Stimulated activated CD4-positive, alpha-beta T cell treated with anti-CD3 and anti-CD28 coated beads, Interleukin-2, amount 100 ng/mL, for 24 hours (primary cell): Measurements from ENCODE around the gene SPEM1.

Experiments
- DNase-seq, 2 donors: peaks; one replicate each; pipeline ENCODE4 v3.0.0-alpha.2; 2020

The SPEM1 gene, protein sequence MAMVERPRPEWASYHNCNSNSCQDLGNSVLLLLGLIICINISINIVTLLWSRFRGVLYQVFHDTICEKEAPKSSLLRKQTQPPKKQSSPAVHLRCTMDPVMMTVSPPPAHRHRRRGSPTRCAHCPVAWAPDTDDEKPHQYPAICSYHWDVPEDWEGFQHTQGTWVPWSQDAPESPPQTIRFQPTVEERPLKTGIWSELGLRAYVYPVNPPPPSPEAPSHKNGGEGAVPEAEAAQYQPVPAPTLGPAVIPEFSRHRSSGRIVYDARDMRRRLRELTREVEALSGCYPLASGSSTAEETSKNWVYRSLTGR

DNA sequence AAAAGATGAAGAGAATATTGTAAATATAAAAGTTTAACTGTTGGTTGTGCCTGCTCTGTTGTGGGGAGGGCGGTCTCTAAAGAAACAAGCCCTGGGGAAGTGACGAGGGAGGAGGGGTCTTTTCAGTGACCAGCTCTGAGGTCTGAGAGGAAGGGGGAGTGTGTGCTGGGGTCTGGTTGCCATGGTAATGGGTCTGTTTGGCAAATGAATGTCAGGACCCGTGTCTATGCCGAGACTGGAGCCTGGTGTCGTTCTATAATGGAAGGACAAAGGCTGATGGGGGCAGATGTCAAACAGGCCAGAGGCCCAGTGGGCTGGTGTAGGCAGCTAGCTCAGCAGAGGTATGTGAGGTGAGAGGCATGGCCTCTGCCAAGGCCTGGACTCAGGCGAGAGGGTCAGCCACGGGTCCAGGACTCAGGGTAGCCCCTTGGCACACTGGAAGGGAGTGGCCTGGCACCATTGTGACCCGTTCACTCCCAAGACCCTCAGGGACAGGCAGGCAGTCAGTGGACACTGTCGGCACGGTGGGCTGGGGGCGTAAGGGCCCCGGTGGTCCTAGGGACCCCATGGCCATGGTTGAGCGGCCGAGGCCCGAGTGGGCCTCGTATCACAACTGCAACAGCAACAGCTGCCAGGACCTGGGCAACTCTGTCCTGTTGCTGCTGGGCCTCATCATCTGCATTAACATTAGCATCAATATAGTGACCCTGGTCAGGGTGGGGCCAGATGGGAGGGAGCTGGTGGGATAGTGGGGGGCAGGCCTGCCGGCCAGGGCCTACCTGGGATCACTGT lies at the start of gene SPEM1:
SPEM1 (plus strand) TSS at position 506 of the 792 bp plus-strand sequence; CDS start at position 567, 61 bp downstream.
- no peak for DNase-seq

DNA sequence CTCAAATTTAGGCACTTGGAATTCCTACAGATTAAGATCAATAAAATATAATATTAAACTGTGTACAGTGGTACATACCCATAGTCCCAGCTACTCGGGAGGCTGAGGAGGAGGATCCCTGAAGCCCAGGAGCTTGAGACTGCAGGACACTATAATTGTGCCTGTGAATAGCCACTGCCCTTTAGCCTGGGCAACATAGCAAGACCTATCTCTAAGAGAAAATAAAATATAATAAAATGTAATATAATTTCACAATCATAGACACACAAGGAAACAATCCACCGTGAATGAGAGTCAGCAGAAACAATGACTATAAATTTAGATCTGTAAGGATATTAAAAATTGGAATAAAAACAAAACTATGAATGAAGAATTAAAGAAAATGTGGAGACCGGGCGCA lies 49.3 kb upstream of the SPEM1 start:
- no peak for DNase-seq

DNA sequence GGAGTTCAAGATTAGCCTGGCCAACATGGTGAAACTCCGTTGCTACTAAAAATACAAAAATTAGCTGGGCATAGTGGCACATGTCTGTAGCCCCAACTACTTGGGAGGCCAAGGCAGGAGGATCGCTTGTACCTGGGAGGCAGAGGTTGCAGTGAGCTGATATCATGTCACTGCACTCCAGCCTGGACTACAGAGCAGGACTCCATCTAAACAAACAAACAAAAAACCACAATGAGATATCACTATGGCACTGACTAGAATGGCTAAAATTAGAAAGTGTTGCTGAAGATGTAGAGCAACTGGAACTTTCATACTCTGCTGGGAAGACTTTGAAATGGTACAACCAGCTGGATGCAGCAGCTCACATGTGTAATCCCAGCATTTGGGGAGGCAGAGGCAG lies 45.8 kb upstream of the SPEM1 start:
- DNase-seq = no peak

DNA sequence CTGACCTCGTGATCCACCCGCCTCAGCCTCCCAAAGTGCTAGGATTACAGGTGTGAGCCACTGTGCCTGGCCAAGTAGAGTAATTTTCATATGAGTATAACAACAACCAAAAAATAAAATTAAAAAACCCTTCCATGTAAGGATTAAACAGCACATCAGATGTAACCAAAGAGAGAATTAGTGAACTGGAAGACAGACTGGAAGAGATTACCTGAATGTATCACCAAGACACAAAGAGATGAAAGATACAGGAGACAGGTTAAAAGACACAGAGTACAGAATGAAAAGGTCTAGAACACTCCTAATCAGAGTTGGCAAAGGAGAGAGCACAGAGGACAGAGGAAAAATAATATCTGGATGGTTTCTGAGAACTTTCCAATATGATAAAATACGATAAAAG lies 41.0 kb upstream of the SPEM1 start:
- DNase-seq = no peak

DNA sequence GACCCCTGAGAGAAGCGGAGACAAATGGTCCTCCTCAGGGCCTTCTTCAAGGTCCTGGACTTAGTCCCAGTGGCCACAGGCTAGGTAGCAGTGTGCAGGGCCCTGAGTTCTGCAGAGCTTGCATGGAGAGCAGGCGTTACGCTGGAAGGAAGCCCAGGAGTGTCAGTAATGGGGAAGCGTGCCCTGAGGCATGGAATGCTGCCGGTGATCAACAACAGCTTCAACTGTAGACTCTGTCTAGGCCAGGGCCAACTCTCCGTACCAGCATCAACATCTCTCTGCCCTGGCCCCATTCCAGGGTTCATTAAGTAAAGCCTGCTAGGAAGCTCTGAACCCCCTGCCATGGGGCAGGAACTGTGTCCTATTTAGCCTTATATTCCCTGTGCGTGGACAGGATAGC lies 39.8 kb upstream of the SPEM1 start:
- no peak for DNase-seq

DNA sequence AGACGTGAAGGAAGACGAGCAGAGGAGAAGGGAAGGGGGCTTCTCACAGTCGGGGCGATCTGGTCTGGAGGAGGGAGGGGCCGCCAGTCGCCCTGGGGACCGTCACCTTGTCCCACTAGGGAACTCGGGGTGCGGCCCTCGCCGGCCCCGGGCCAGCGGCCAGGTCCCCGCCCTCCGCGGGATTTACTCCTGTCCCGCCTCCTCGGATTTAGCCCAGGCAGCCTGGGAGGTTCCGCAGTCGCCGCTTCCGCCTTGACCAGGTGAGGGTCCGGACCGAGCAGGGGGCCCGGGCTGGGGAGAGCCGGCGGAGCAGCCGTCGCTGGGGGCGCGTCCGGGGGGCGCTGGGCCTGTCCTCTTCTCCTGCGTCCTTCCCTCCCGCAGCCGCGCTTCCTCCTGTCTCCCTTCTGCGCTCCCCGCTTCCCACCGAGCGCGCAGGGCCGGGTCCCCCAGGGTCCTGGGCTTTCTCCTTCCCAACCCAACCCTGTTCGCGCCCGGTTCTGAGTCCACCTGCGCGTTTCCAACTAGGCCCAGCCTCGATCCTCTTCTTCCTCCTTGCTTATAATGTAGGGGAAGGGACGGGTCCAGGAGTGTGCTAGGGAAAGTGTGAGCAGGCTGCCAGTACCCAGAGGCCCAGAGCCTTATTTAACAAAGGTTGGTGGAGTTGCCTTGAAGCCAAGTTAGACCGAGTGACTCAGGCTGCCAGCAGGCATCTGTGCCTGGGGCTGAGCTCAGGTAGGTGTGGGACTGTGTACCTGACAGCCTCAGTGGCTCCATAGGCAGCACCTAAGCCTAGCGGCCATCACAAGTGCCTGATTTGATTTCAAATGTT lies 39.1 kb upstream of the SPEM1 start, which contains the start of gene TNK1:
TNK1 (plus strand) TSS at position 235 of the 829 bp plus-strand sequence. CDS start 1,838 bp downstream, outside the sequence.
- no peak for DNase-seq

DNA sequence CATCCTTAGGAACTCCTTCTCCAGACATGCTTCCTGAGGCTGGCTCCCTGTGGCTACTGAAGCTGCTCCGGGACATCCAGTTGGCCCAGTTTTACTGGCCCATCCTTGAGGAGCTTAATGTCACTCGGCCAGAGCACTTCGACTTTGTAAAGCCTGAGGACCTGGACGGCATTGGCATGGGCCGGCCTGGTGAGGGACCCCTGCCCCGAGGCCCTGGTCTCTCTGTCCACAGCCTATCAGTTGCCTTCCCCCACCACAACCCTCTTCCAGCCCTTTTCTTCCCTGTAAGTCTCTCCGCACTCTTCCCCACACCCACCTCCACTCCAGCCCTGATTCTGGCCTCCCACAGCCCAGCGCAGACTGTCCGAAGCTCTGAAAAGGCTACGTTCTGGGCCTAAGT lies 37.2 kb upstream of the SPEM1 start:
- no peak for DNase-seq

DNA sequence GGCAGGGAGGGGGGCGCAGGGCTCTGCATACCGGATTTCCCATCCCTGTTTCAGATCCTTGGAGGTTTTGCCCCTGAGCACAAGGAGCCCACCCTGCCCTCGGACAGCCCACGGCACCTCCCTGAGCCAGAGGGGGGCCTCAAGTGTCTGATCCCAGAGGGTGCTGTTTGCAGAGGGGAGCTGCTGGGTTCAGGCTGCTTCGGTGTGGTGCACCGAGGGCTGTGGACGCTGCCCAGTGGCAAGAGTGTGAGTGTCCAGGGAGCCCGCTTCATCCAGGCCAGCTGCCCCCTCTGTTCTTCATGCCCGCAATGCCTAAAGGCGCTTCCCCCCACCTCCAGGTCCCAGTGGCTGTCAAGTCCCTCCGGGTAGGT lies 36.8 kb upstream of the SPEM1 start:
- DNase-seq = no peak

DNA sequence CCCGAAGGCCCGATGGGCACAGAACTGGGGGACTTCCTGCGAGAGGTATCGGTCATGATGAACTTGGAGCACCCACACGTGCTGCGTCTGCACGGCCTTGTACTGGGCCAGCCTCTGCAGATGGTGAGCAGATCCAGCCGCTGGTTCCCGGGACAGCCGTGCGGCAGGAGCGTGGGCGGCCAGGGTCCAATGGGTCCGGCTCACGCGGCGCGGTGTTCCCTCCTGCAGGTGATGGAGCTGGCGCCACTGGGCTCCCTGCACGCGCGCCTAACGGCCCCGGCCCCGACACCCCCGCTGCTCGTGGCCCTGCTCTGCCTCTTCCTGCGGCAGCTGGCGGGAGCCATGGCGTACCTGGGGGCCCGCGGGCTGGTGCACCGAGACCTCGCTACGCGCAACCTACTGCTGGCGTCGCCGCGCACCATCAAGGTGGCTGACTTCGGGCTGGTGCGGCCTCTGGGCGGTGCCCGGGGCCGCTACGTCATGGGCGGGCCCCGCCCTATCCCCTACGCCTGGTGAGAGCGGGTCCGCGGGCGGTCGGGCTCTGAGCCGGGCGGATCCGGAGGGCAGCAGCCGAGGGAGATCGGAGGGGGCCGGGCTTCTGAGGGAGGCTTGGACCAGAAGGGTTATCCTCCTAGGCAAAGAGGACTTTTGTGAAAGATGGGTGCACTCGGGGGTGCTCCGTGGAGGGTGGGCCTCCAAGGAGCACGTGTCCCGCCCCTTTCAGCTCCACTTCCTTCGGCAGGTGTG lies 36.2 kb upstream of the SPEM1 start:
- DNase-seq = peak; percentile 77 to 83

DNA sequence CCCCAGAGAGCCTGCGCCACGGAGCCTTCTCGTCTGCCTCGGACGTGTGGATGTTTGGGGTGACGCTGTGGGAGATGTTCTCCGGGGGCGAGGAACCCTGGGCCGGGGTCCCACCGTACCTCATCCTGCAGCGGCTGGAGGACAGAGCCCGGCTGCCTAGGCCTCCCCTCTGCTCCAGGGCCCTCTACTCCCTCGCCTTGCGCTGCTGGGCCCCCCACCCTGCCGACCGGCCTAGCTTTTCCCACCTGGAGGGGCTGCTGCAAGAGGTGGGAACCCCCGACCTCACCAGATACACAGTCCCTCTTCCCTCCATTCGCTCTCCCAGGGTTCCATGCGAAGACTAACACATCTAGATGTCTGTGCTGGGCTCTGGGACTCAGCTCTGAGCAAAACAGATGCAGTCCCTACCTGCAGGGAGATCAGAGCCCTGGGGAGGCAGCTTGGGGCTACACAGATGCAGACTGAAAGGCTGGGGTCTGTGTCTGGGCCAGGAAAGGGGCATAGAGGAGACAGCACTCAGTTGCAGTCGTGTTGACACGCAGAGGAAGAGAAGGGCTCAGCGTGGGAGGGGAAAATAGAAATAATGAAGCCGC lies 35.5 kb upstream of the SPEM1 start:
- DNase-seq = no peak

DNA sequence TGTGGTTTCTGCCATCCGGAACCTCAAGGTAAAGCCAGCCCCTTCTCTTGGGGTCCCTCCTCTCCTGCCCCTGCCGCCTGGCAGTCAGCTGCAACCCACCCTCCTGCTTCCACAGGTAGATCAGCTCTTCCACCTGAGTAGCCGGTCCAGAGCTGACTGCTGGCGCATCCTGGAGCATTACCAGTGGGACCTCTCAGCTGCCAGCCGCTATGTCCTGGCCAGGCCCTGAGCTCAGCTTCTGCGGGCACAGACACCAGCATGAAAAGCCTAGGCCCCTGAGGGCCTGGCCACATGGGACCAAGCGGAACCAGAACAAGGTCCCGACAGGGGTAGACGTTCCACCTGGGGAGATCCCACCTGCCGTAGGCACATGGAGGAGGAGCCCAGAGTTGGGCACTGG lies 31.3 kb upstream of the SPEM1 start:
- DNase-seq = no peak

DNA sequence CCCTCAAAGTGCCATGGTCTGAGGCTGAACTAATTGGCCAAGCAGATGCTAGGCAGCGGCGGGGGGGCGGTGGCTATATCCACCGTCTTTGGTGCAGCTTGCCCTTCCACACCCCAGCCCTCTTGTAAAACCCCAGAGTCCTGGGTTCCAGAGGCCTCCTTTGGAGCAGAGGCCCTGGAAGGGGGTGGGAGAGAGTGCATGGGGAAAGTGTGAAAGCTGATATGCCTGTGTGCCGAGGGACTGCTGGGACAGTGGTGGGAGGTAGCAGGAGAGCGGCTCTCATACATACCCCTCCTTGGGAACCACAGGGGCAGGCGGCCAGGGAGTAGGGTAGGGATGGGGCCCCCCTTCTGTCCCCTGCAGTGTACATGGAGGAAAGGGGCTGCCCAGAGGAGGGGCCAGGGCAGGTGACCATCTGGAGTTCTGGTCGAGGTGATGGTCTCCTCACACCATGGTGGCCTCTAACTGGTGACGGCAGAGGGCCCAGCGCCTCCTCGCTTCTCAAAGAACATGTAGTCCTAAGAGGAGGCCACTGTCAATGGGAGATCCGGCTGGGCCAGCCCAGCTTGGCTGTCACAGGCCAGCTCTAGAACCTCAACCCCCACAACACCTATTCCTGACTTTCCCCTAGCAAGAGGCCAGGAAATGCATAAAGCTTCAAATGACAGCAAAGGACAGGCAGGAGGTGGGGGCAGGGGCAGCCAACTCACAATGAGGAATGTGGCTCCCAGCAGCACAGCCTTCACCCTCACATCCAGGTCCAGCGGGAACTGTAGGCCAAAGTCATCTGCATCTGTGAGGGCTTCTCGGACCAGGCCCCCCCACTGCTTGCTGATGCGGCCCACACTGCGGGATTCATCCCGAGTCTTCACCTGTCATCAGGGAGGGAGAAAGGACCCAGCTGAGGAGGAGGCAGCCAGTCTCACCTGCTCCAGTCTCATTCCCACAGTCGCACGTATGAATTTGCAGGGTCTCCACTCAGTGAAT lies 29.9 kb upstream of the SPEM1 start:
- DNase-seq = no peak

DNA sequence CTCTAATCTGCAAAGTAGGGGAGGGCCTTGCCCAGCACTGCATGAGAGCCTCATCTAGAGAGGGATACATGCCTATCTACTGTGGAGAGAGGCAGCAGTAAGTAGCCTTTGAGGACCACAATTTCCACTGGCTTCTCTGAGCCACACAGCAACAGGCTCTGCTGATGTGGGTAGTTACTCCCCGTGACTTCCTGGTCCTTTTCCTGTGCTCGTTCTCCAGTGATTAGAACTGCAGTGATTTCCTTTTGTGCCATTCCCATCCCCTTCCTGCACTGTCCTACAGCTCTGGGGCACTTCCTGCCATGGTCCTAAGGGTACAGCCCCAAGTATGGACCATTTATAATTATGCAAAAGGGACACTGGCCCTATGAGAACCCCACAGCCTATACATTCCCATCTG lies 28.8 kb upstream of the SPEM1 start:
- no peak for DNase-seq

DNA sequence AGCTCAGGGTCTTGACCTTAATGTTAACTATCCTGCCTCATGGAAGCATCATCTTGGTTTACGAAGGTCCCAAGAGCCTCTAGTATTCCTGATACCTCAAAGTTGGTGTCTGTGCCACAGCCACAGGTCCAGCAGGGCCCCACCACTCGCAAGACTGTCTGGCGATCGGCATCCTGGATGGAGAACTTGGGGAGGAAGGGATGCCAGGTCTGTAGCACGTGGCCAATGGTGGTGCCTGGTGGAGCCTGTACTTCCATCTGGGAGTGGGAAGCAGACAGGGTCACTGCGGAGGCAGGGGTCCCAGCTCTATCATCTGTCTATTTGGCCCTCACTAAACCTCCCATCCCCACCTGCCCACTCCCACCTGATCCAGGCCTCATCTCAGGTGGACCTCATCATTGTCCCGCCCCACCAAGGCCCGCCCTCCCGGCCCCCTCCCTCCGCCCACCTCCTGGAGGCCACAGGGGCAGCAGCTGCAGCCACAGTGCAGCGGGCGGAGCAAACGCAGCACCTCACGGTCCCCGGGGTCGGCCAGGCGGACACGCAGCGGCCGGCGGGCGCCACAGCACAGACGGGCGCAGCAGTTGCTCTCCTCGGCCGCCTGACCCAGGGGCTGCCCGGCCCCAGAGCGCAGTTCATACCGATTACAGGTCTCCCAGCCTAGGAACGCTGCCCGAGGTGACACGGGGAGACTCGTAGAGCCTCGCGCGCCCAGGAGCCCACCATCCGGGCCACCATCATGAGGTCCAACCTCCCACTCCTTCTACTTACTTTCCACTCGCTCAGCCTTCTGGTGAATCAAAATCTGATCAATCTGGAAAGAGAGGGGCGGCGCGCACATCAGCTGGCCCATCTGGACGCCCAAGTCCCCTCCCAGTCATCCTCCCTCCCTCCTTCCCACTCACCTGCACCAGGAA lies 27.2 kb upstream of the SPEM1 start:
- no peak for DNase-seq

DNA sequence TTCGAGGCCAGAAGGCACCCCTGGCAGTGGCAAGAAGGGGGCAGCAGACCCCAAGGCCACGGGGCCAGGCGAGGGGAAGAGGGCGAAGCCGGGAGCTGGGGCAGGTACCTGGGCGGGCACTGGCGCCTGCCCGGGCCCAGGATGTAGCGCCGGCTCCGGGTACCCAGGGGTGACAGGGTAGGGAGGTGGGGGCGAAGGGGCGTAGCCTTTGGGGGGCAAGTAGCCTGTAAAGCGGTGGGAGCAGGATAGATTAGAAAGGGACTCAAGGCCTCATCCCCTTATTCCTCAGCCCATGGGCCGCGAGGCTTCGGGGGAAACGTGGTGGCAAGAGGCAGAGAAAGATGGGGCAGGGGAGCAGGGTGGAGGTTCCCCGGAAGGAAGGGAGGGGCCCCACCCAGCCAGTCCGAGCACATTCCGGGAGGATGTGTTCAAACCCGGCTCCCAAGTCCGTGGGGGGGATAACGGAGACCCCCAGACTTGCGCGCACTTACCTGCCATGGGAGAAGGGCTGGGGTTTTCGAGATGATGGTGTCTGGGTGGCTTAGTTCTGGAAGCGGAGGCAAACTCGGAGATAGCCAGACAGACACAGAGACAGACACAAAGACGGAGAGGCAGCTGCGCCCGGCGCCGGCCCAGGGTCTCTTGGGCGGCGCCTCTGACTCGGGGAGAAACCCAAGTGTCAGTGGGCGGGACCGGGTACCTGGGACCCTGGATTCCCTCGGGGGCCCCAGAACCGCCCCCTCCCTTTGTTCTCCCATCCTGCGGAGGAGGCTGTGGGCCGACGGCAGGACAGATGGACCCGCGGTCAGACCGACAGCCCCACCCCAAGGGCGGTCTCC lies 26.3 kb upstream of the SPEM1 start:
- DNase-seq = peak; percentile 44 to 69

DNA sequence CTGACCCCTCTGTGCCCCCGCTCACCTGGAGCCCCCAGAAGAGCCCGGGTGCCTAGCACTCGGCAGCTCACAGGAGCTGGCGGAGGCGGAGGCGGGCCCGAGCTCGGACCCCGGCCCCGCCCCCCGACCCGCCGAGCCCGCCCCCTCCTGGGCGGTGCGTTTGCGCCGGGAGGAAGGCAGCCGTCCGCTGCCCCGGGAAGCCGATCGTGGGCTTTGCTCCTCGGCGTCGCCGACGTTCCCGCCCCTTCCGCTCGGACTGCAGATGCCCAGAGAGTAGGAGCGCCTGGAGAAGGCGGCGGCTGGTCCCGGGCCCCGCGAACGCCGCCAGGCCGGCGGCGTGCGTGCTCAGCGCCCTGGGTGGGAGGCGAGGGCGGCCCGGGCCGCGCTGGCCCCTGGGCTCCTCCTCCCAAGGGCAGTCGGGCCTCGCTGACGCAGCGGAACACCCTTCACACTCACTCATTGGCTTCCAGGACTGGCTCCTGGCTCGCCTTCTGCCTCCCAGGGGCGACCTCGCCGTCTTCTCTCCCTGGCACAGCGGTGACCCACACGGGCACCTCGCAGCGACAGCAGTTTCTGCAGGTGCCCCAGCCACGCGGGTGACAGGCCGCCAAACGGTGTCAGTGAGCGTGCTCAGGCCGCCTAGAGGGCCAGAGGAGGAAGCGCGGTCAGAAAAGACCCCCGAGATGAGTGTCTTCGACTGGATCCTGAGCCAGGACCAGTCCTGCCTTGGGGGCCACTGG lies 25.5 kb upstream of the SPEM1 start, which contains the start of gene PLSCR3:
PLSCR3 (minus strand) TSS at position 74 of the 740 bp plus-strand sequence. CDS start 415 bp downstream, outside the sequence.
- peak; percentile 86 to 90 for DNase-seq

DNA sequence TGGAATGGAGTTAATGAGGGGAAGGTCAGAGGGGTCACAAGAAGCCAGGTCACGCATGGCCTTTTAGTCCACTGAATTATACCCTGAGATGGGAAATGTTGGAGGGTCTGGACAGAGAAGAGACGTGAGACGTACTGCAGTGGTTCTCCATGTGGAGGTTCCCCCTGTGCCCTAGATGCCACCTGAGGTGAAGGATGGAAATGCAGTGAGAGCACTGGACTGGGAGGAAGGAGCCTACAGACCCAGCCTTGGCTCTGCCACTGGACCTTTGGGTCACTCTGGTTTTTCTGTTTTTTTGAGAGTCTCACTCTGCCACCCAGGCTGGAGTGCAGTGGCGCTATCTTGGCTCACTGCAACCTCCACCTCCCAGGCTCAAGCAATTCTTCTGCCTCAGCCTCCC lies 24.0 kb upstream of the SPEM1 start:
- DNase-seq = no peak

DNA sequence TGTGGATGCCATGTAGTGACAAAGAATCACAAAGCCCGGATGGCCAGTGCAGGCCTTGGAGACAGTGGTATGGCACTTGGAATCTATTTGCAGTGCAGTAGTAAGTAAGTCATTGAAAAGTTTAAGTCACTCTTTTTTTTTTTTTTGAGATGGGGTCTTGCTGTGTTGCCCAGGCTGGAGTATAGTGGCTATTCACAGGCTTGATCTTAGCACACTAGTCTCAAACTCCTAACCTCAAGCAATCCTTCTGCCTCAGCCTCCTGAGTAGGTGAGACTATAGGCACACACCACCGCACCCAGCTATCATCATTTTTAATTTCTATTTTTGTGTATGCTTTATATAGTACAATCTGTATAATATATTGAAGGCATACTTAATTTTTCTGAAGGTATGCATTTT lies 21.5 kb upstream of the SPEM1 start:
- no peak for DNase-seq
